NOMO-1 treated with dmso at 0.1 percent for 144 hours (cell line): Measurements from ENCODE around the gene SBNO2.

Experiments used
- DNase-seq: peaks from one replicate; lab custom pipeline; 2025; ENCODE audit not compliant: unreplicated experiment; lab: John Stamatoyannopoulos, UW

The SBNO2 gene

GRCh38 chr19:1168572-1169410 lies 5.3 kb downstream of the SBNO2 start:
- no peak for DNase-seq

- no peak for DNase-seq
Observed at GRCh38 chr19:1167687-1168571, 6.1 kb downstream of the SBNO2 start.

GRCh38 chr19:1166872-1167573 lies 7.0 kb downstream of the SBNO2 start:
- no peak for DNase-seq

- DNase-seq = no peak
Observed at GRCh38 chr19:1164684-1165531, 9.2 kb downstream of the SBNO2 start.

GRCh38 chr19:1163934-1164683 lies 10.0 kb downstream of the SBNO2 start:
- no peak for DNase-seq

GRCh38 chr19:1163283-1163933 lies 10.7 kb downstream of the SBNO2 start:
- no peak for DNase-seq

GRCh38 chr19:1162404-1163282 lies 11.4 kb downstream of the SBNO2 start:
- DNase-seq = no peak

GRCh38 chr19:1161716-1162115 lies 12.4 kb downstream of the SBNO2 start:
- no peak for DNase-seq

- DNase-seq = no peak
Observed at GRCh38 chr19:1159864-1160595, 14.0 kb downstream of the SBNO2 start.

GRCh38 chr19:1158885-1159448 lies 15.1 kb downstream of the SBNO2 start:
- DNase-seq = no peak

- no peak for DNase-seq
Observed at GRCh38 chr19:1157931-1158884, 15.9 kb downstream of the SBNO2 start.

GRCh38 chr19:1156830-1157615 lies 17.0 kb downstream of the SBNO2 start:
- no peak for DNase-seq

- DNase-seq = no peak
Observed at GRCh38 chr19:1156305-1156801, 17.7 kb downstream of the SBNO2 start.

GRCh38 chr19:1155352-1156304 lies 18.4 kb downstream of the SBNO2 start:
- DNase-seq = no peak
